K562 (cell line): ENCODE measurements around the gene CCDC88C. TPM values are rescaled to one million over a fixed set of nuclear protein-coding genes. Genes with fewer than 3 reads are reported as not detected.

Experiments
- ATAC-seq: fragments of 200-7000 bp; cut with Tn5 transposase; 3 replicates; pipeline ENCODE4 v1.9.1; 2020; ENCODE audit warnings: moderate library complexity
- BruUV-seq: library from RNA; stranded (reverse); fragments of 400-500 nt; replicated peaks from 2 replicates; lab custom pipeline; 2021; lab: Mats Ljungman, UMichigan
- CTCF ChIA-PET: fragments of 300-600 bp; formaldehyde crosslinking; extraction: SDS; loops from one replicate; lab custom pipeline; 2021; ENCODE audit warnings: low intra/inter-chr PET ratio; lab: Yijun Ruan, JAX
- POLR2A ChIA-PET: fragments of 300-600, 350-650 bp; sonication (Branson Sonifier 250); formaldehyde crosslinking; extraction: SDS; loops from one replicate; lab custom pipeline; 2021; ENCODE audit warnings: antibody characterized with exemption, inconsistent platforms; lab: Yijun Ruan, JAX
- DNase-seq, 4 experiments: peaks; one replicate each; pipeline versions ENCODE4 v3.0.0 to v3.0.0-alpha.2; 2011 to 2018; ENCODE audit warnings: low spot score in 3 of 4, mixed read lengths in 3 of 4; ENCODE audit errors: extremely low read depth in 1 of 4
- FAIRE-seq: peaks from 2 replicates; lab custom pipeline; 2011; peaks lifted over from hg19 to GRCh38; lab: Jason Lieb, UNC
- H2AFZ ChIP-seq: 2 replicates; pipeline ENCODE4 v1.6.0; 2011; ENCODE audit warnings: low read depth, low read length, control low read depth, inconsistent platforms
- H3K27ac ChIP-seq: fragments of 200-600 bp; 3 replicates; pipeline ENCODE4 v1.8.0; 2011; ENCODE audit warnings: low read depth, mild to moderate bottlenecking, control low read depth, inconsistent platforms, low read length, moderate library complexity, mixed read lengths; ENCODE audit errors: extremely low read depth
- H3K27me3 ChIP-seq, 2 experiments: fragments of 300-600 bp in 1 of 2; 2 replicates in 1 of 2; 3 replicates in 1 of 2; pipeline versions ENCODE4 v1.6.0 to v1.8.0; 2011; ENCODE audit warnings: inconsistent platforms in 2 of 2, low read length in 2 of 2, mild to moderate bottlenecking in 1 of 2, mixed read lengths in 1 of 2, moderate library complexity in 1 of 2; ENCODE audit not compliant: control insufficient read depth in 2 of 2, insufficient read depth in 2 of 2
- H3K36me3 ChIP-seq: fragments of 300-600 bp; 3 replicates; pipeline ENCODE4 v1.8.0; 2011; ENCODE audit warnings: mild to moderate bottlenecking, low read length, inconsistent platforms; ENCODE audit not compliant: control insufficient read depth, insufficient read depth
- H3K4me1 ChIP-seq, 2 experiments: fragments of 200-600 bp in 1 of 2; replicated peaks in 1 of 2; 2 replicates in 1 of 2; 3 replicates in 1 of 2; pipeline versions ENCODE4 v1.5.1 to v1.8.0; 2011; ENCODE audit warnings: inconsistent platforms in 2 of 2, low read length in 2 of 2, mild to moderate bottlenecking in 1 of 2, mixed read lengths in 1 of 2, moderate library complexity in 1 of 2; ENCODE audit not compliant: control insufficient read depth in 2 of 2, insufficient read depth in 2 of 2
- H3K4me2 ChIP-seq: 2 replicates; pipeline ENCODE4 v1.6.1; 2011; ENCODE audit warnings: low read length, control low read depth, inconsistent platforms, mixed read lengths; ENCODE audit not compliant: insufficient read depth
- H3K4me3 ChIP-seq: fragments of 200-600 bp; sonication (generic), shearing (Covaris generic); 2 replicates; pipeline ENCODE4 v1.5.1; 2016; ENCODE audit warnings: control low read depth, inconsistent platforms
- H3K79me2 ChIP-seq: fragments of 200-600 bp; 3 replicates; pipeline ENCODE4 v1.8.0; 2011; ENCODE audit warnings: low read length, inconsistent platforms; ENCODE audit not compliant: control insufficient read depth, insufficient read depth
- H3K9ac ChIP-seq, 2 experiments: 2 replicates each; pipeline versions ENCODE4 v1.6.0 to v1.6.1; 2011; ENCODE audit warnings: low read depth in 2 of 2, low read length in 2 of 2, control low read depth in 1 of 2, inconsistent platforms in 1 of 2, mild to moderate bottlenecking in 1 of 2, mixed read lengths in 1 of 2; ENCODE audit not compliant: insufficient read depth in 1 of 2
- H3K9me1 ChIP-seq: one replicate; pipeline ENCODE4 v1.6.0; 2011; ENCODE audit warnings: inconsistent platforms, mild to moderate bottlenecking, low read length, moderate library complexity; ENCODE audit not compliant: control insufficient read depth, insufficient read depth
- H3K9me3 ChIP-seq: replicated peaks from 2 replicates; pipeline ENCODE4 v1.5.1; 2011; ENCODE audit warnings: low read depth, low read length, inconsistent platforms; ENCODE audit not compliant: control insufficient read depth, insufficient read depth
- H4K20me1 ChIP-seq: replicated peaks from 2 replicates; pipeline ENCODE4 v1.6.1; 2011; ENCODE audit warnings: low read length, inconsistent platforms, mixed read lengths; ENCODE audit not compliant: control insufficient read depth, insufficient read depth
- CBX2 ChIP-seq: fragments of 200-600 bp; sonication (generic); IDR thresholded peaks from one replicate; pipeline ENCODE4 v1.6.1; 2012; ENCODE audit warnings: mild to moderate bottlenecking, low read length, inconsistent platforms; ENCODE audit not compliant: insufficient read depth, poor library complexity, severe bottlenecking
- MAZ ChIP-seq, 2 experiments: fragments of 450-650 bp in 1 of 2; sonication (generic) in 1 of 2; formaldehyde crosslinking; IDR thresholded peaks in 1 of 2; conservative IDR thresholded peaks in 1 of 2; 2 replicates each; pipeline versions ENCODE4 v1.4.0 to v1.5.0; 2020; ENCODE audit warnings: mild to moderate bottlenecking in 1 of 2, missing genetic modification reagents in 1 of 2
- NRF1 ChIP-seq, 2 experiments: fragments of 450-650 bp; IDR thresholded peaks in 1 of 2; conservative IDR thresholded peaks in 1 of 2; 2 replicates each; pipeline ENCODE4 v1.6.1; 2014; ENCODE audit warnings: mild to moderate bottlenecking in 2 of 2
- PHF8 ChIP-seq: fragments of 200-600 bp; sonication (generic); IDR thresholded peaks from 2 replicates; pipeline ENCODE4 v1.6.1; 2012; ENCODE audit warnings: mixed run types, mild to moderate bottlenecking, inconsistent platforms, low read length, moderate library complexity, borderline replicate concordance
- RB1 ChIP-seq: fragments of 450-650 bp; IDR thresholded peaks from 2 replicates; pipeline ENCODE4 v1.6.1; 2017; ENCODE audit warnings: low read depth, mild to moderate bottlenecking
- SAFB ChIP-seq: fragments of 200-400 bp; formaldehyde crosslinking; IDR thresholded peaks from 2 replicates; pipeline ENCODE4 v1.6.1; 2017; ENCODE audit warnings: low read depth, low read length, borderline replicate concordance
- WGBS: fragments of 100-300 bp; shearing (Covaris generic); methylation state at CpG from one replicate; pipeline ENCODE4 v1.1.6; 2016; ENCODE audit warnings: low coverage, mixed read lengths; ENCODE audit not compliant: insufficient coverage; ENCODE audit errors: missing lambda C conversion rate; 5-methylcytosine and 5-hydroxymethylcytosine counted together
- in situ Hi-C: fragments of 300-500 bp; cut with MboI; formaldehyde crosslinking; loops from 4 replicates; pipeline ENCODE4 v1.15.0; 2018; ENCODE audit warnings: inconsistent platforms, mixed read lengths
- intact Hi-C: fragments of 100-400 bp; cut with micrococcal nuclease; formaldehyde crosslinking; loops from 2 replicates; pipeline ENCODE4 v1.14.2; 2022
- polyA plus RNA-seq, 8 experiments: library from polyadenylated mRNA; depleted of rRNA in 4 of 8; stranded (reverse) in 5 of 8; unstranded in 3 of 8; fragments of >200 nt; fragmentation: Nextera tagmentation in 2 of 8; fragmentation: Illumina TruSeq in 1 of 8; extraction: Ambion mirVana in 2 of 8; extraction: Trizol in 1 of 8; gene quantifications; 2 replicates each; pipeline versions ENCODE4 v1.2.1 to v1.2.3, GENCODE V29; 2011 to 2014; ENCODE audit warnings: inconsistent platforms in 1 of 8, missing spikeins in 1 of 8
- total RNA-seq, 7 experiments: library from RNA; depleted of rRNA in 6 of 7; stranded (reverse); fragments of >200 nt in 6 of 7; fragmentation: Illumina TruSeq in 2 of 7; extraction: Trizol in 2 of 7; gene quantifications; 2 replicates each; pipeline versions ENCODE4 v1.2.1 to v1.2.3, GENCODE V29; 2011 to 2021; ENCODE audit warnings: low replicate concordance in 1 of 7
- TF ChIP-seq, protein P1 (sequence below): fragments of 200-800 bp; sonication (Bioruptor generic); IDR thresholded peaks from 2 replicates; pipeline ENCODE4 v1.6.1; 2017; ENCODE audit warnings: missing genetic modification characterization, missing compliant biosample characterization
- TF ChIP-seq, protein P2 (sequence below): fragments of 200-800 bp; sonication (Bioruptor generic); IDR thresholded peaks from 2 replicates; pipeline ENCODE4 v1.6.1; 2017; ENCODE audit warnings: missing genetic modification characterization, missing compliant biosample characterization
- TF ChIP-seq, protein P3 (sequence below), 2 experiments: fragments of 200-800 bp in 1 of 2; sonication (Bioruptor generic) in 1 of 2; sonication (generic) in 1 of 2; formaldehyde crosslinking in 1 of 2; IDR thresholded peaks in 1 of 2; conservative IDR thresholded peaks in 1 of 2; 2 replicates each; pipeline versions ENCODE4 v1.5.0 to v1.6.1; 2016 to 2020; ENCODE audit warnings: missing compliant biosample characterization in 1 of 2, missing genetic modification characterization in 1 of 2, missing genetic modification reagents in 1 of 2

The CCDC88C gene
- total and polyA plus RNA-seq, 9 of the 15 experiments (the other 6 are each of a cell fraction or from before 2014, with no cell fraction given): 0.62 to 22.5 (median 10.7) TPM

DNA sequence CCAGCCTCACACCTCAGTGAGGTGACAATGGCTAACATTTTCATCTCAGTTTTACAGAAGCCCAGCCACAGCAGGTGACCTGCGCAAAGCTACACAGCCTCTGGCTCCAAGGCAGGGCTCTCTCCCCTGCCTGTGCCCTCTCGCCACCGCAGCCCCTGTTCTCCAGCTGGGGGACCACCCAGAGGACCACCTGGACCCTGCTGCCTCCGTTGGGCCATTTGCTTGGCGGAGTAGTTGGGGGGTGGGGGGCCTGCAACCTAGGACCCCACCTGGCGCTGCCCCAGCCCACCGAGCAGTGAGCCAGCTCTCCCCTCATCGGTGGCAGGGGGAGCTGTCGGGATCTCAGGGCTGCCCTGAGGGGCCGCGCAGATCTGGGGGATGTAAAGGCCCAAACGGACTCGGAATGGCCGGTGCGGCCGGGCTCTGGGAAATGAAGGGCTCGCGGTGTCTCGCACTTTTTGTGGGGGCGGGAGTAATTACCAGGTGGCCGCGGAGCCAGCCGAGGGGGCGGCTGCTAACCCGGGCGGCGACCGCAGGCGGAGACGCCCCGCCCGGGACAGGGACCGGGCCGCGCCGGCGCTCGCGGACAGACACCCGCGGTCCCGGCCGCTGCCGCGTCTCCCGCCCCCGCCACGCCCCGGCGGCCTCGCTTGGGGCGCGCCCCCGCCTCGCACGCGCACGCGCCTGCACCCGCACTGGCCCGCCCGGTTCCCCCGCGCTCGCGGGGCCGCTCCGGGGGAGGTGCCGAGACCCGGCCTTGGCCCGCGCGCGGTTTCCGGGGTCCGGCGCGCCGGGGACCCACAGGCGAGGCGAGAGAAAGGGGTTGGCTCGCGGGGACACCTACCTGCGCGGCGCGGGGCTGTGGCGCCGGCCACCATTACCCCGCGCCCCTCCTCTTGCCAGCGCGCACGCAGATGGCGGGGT, 164.5 kb downstream of the CCDC88C start:
- in situ Hi-C loops: no loop called here
- 12% methylated on average over 9 of the region's 95 CpGs for WGBS
- TF ChIP-seq, protein P1, sequence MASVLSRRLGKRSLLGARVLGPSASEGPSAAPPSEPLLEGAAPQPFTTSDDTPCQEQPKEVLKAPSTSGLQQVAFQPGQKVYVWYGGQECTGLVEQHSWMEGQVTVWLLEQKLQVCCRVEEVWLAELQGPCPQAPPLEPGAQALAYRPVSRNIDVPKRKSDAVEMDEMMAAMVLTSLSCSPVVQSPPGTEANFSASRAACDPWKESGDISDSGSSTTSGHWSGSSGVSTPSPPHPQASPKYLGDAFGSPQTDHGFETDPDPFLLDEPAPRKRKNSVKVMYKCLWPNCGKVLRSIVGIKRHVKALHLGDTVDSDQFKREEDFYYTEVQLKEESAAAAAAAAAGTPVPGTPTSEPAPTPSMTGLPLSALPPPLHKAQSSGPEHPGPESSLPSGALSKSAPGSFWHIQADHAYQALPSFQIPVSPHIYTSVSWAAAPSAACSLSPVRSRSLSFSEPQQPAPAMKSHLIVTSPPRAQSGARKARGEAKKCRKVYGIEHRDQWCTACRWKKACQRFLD (CRISPR knock-in tag): peak; percentile 39; the same call in 1 of the 2 replicates
- TF ChIP-seq CBX2: no peak
- peak; percentile 47; the same call in 1 of the 2 replicates for TF ChIP-seq PHF8
- TF ChIP-seq, protein P2, sequence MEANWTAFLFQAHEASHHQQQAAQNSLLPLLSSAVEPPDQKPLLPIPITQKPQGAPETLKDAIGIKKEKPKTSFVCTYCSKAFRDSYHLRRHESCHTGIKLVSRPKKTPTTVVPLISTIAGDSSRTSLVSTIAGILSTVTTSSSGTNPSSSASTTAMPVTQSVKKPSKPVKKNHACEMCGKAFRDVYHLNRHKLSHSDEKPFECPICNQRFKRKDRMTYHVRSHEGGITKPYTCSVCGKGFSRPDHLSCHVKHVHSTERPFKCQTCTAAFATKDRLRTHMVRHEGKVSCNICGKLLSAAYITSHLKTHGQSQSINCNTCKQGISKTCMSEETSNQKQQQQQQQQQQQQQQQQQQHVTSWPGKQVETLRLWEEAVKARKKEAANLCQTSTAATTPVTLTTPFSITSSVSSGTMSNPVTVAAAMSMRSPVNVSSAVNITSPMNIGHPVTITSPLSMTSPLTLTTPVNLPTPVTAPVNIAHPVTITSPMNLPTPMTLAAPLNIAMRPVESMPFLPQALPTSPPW (CRISPR knock-in tag): peak; percentile 69
- TF ChIP-seq NRF1 (conservative IDR thresholded peaks at IDR 0.05 in 1 of 2, IDR thresholded peaks at IDR 0.05 in 1 of 2): peak in 1 of 2 experiments; percentile 47; a peak in 2 of 4 replicates
- peak; percentile 72 for TF ChIP-seq SAFB
- 0 out of 4 replicates have a peak, but pooled peaks of 1 of the 2 experiments have one; percentile 37 for TF ChIP-seq MAZ (CRISPR knock-in tag; conservative IDR thresholded peaks at IDR 0.05 in 1 of 2, IDR thresholded peaks at IDR 0.05 in 1 of 2)
- TF ChIP-seq, protein P3, sequence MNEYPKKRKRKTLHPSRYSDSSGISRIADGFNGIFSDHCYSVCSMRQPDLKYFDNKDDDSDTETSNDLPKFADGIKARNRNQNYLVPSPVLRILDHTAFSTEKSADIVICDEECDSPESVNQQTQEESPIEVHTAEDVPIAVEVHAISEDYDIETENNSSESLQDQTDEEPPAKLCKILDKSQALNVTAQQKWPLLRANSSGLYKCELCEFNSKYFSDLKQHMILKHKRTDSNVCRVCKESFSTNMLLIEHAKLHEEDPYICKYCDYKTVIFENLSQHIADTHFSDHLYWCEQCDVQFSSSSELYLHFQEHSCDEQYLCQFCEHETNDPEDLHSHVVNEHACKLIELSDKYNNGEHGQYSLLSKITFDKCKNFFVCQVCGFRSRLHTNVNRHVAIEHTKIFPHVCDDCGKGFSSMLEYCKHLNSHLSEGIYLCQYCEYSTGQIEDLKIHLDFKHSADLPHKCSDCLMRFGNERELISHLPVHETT (CRISPR knock-in tag; conservative IDR thresholded peaks at IDR 0.05 in 1 of 2, IDR thresholded peaks at IDR 0.05 in 1 of 2): peak in 1 of 2 experiments; percentile 79; a peak in 2 of 4 replicates
- 0 out of 2 replicates have a peak, but pooled peaks have one; percentile 30 for TF ChIP-seq RB1

More for the DNA sequence above, 164.5 kb downstream of the CCDC88C start:
- ChIA-PET CTCF (interaction anchor here (0.7 kb wide), 1 partner anchor 12 kb away, joined by 3 read pairs; no protein-coding TSS in a partner anchor), POLR2A (interaction anchor here (0.5 to 2.0 kb wide), 4 partner anchors 9 to 652 kb away, joined by 3 to 5 read pairs (median 4); partner anchors contain the start of gene GPR68)
- H3K79me2 ChIP-seq: peaks cover 2% of the 10 kb centered on the region; the same call in 2 of the 3 replicates
- no peaks in the 10 kb centered on the region for H3K36me3 ChIP-seq
- no peaks in the 10 kb centered on the region for H3K9me3 ChIP-seq
- intact Hi-C loops: no loop called here
- H3K4me2 ChIP-seq: peak overlapping the region; percentile 69
- H4K20me1 ChIP-seq: no peaks in the 10 kb centered on the region
- no peaks in the 10 kb centered on the region for H3K27me3 ChIP-seq
- FAIRE-seq (no peak), ATAC-seq (peak; percentile 81), DNase-seq (peak; percentile 66 to 86 (median 80))
- peak overlapping the region; percentile 47 for H3K4me3 ChIP-seq
- no peaks in the 10 kb centered on the region for H3K9me1 ChIP-seq
- peak overlapping the region; percentile 70 for H3K27ac ChIP-seq
- no TSS peak for BruUV-seq
- H3K9ac ChIP-seq: peak overlapping the region; percentile 64 to 92; a peak in 3 of 4 replicates
- peak overlapping the region; percentile 85 for H2AFZ ChIP-seq
- H3K4me1 ChIP-seq: peaks cover 27 to 32% of the 10 kb centered on the region in 2 experiments
